HG02981 (cell line): Measurements from ENCODE around the gene PRTN3.

Experiments
- ATAC-seq: cut with Tn5 transposase; IDR thresholded peaks from one replicate; pipeline ENCODE4 v1.9.1; 2021; ENCODE audit warnings: mild to moderate bottlenecking, moderate library complexity; ENCODE audit not compliant: unreplicated experiment

PRTN3 gene, protein sequence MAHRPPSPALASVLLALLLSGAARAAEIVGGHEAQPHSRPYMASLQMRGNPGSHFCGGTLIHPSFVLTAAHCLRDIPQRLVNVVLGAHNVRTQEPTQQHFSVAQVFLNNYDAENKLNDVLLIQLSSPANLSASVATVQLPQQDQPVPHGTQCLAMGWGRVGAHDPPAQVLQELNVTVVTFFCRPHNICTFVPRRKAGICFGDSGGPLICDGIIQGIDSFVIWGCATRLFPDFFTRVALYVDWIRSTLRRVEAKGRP

DNA sequence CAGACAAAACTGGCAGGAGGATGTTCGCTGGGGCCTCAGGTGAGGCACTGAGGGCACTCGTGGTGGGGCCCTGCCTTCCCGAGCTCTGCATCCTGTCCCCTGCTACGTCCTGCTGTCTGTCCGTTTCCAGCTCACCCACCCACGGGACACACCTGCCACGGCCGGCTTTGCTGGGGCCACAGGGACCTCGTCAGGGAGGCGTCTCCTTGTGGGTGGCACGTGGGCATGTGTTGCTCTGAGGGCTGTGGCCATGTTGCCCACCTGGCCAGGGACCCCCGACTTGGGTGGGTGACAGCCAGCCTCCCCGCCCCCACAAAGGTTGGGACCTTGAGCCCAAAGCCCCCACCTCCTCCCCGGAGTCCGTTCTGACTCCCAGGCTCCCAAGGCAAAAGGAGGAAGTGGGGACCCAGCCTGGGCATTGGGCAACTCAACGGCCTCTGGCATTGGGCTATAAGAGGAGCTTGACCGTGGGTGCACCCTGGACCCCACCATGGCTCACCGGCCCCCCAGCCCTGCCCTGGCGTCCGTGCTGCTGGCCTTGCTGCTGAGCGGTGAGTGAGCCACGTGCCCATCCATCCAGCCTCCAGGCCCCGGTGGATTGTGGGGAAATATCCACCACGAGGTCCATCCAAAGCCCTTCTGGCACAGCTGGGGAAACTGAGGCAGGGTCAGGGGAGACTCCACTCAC lies at the start of gene PRTN3:
PRTN3 (plus strand) TSS at position 481 of the 688 bp plus-strand sequence; CDS start at position 491, 10 bp downstream.
- no peak for ATAC-seq

DNA sequence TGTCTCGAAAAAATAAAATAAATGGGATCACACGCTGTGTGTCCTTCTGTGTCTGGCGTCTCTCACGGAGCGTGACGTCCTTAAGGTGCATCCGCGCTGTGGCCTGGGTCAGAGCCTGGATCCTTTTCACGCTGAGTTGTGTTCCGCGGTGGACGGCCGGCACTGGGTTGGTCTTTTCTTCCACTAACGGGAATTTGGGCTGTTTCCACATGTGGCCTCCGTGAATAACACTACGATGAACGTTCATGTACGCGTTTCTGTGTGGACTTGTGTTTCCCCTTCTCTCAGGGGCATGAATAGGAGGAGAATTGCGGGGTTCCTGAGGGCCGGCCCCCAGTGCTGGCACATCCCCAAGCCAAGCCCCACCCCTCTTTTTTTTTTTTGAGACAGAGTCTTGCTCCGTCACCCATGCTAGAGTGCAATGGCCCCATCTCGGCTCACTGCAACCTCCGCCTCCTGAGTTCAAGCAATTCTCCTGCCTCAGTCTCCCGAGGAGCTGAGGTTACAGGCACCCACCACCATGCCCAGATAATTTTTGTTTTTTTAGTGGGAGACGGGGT lies 49.7 kb upstream of the PRTN3 start:
- no peak for ATAC-seq

DNA sequence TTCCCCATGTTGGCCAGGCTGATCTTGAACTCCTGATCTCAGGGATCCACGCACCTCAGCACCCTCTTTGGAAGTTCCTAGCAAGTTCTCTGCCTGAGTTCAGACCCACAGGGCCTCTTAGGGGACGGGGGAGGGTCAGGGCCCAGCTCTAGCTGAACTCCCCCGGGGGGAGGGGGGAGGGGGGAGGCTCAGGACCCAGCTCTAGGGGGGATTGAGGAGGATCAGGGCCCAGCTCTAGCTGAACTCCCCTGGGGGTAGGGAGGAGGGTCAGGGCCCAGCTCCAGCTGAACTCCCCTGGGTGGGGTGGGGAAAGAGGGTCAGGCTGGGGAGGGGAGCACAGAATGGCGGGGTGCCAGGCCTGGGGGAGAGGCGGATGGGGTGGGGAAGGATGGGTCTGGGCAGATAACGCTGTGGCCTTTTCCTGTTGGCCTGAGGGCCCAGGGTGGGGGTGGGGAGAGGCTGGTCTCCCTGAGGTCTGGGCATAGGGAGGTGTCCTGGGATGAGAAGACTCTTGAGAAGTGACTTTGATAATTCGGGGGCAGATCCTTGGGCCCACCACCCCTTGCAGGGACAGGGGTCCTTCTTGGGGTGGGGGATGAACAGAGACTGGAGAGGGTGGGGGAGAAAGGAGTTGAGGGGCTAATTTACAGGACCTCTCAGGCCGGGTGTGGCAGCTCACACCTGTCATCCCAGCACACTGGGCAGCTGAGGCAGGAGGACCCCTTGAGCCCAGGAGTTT lies 49.1 kb upstream of the PRTN3 start:
- no peak for ATAC-seq

DNA sequence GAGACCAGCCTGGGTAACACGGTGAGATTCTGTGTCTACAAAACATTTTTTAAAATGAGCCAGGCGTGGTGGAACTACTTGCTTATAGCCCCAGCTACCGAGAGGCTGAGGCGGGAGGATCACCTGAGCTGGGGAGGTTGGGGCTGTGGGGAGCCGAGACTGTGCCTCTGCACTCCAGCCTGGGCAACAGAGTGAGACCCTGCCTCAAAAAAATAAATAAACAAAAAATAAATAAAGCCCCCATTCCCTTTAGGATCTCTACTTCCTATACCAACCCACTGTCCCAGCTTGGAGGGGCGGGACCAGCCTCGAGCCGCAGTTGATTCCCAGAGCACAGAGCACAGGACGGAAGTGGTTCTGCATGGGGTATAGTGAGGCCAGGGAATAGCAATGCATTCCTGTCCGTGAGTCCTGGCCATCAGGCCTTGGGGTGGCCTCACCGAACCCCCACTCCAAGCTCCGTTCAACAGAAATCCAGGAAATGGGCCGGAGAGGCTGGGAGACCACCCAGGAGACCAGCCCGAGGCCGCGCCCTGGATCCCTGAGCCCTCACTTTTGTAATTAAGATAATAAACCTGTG lies 48.4 kb upstream of the PRTN3 start:
- no peak for ATAC-seq

DNA sequence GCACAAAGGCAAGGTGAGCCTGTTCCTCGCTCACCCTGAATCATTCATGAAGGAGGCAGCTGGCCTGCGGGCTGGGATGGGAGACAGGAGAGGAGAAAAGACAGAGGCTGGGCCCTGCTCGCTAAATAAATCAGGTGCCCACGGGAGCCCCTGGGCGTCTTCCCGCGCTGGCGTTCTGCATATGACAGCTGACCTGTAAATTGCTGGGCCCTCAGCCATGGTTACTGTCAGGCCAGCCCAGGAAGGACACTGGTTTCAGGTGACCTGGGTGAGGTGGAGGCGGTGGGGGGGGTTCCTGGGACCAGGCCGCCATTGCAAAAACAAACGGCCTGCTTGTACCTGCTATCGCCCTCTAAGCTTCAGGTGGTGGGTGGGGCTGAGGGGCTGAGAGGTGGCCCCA lies 47.0 kb upstream of the PRTN3 start:
- no peak for ATAC-seq

DNA sequence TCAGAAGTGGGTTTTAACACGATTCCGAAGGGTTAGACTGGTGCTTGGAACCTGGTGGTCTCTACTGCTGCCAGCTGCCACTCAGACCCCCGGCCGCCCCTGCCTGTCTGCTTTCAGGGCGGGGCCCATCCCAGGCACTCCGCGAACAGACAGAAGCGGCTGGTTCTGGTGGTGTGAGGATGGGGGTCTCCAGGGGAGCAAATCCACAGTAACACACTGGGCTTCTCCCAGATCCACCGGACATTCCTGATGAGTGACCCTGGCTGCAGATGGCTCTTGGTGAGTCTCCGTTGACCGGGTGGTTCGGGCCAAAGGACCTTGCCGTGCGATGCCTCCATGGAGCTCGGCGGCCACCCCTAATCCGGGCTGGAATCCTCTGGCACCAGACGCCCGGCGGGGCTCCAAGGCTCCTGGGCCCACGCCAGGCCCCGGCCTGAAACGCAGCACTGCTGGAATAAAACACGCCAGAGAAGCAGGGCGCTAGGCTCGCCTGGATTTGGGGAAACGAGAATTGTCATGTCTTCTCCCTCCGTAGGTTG lies 45.7 kb upstream of the PRTN3 start:
- ATAC-seq = no peak

DNA sequence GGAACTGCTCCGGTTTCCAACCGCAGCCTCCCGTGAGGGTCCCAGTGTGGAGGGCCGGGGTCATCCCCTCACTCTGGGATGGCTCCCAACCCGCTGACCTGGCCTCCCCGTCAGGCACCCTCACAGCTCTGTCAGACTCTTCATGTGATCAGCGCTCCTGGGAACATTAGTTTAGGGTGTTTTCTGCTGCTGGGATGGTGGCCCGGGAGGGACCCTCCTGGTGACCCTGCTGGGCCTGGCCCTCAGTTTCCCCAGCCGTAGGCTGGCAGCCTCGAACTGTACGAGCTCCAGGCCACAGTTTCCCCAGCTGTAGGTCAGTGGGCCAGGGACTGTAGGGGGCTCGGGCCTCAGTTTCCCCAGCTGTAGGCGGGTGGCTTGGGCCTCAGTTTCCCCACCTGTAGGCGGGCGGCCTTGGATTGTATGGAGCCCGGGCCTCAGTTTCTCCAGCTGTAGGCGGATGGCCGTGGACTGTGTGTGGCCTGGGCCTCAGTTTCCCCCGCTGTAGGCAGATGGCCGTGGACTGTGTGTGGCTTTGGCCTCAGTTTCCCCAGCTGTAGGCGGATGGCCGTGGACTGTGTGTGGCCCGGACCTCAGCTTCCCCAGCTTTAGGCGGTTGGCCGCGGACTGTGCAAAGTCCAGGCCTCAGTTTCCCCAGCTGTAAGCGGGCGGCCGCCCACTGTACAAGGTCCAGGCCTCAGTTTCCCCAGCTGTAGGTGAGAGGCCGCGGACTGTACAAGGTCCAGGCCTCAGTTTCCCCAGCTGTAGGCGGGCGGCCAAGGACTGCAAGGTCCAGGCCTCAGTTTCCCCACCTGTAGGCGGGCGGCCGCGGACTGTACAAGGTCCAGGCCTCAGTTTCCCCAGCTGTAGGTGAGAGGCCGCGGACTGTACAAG lies 44.9 kb upstream of the PRTN3 start:
- ATAC-seq = no peak

DNA sequence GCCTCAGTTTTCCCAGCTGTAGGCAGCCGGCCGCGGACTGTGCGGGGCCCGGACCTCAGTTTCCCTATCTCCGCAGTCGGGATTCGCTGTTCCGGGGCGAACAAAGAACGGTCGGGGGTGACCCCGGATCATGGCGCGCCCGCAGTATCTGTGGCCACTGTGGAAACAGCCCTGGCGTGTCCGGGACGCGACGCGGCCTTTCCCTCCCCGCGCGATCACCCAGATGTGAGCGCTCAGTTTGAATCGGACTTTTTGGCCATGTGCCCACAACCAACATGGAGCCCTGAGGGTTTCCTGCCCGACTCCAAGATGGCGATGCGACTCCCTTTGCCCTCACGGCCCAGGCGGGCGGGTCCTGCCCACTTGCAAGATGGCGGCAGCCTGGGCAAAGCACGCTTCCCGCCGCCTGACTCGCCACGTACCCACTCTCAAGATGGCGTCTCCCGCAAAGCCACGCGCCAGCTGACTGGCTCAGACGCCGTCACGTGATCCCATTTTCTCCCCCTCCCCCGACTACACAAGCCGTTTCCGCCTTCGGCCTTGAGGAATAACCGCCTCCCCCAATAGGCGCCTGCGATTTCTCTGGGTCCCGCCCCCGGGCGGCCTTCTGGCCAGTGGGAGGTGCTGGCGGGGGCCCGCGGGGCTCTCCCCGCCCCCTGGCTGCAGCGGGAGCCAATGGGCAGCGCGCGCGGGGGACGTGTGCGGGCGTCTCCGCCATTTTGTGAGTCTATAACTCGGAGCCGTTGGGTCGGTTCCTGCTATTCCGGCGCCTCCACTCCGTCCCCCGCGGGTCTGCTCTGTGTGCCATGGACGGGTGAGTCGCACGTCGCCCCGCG lies 43.9 kb upstream of the PRTN3 start, which contains the start of gene PTBP1:
PTBP1 (plus strand) TSS at position 761 of the 836 bp plus-strand sequence; CDS start at position 807, 46 bp downstream.
- ATAC-seq = peak; percentile 71

DNA sequence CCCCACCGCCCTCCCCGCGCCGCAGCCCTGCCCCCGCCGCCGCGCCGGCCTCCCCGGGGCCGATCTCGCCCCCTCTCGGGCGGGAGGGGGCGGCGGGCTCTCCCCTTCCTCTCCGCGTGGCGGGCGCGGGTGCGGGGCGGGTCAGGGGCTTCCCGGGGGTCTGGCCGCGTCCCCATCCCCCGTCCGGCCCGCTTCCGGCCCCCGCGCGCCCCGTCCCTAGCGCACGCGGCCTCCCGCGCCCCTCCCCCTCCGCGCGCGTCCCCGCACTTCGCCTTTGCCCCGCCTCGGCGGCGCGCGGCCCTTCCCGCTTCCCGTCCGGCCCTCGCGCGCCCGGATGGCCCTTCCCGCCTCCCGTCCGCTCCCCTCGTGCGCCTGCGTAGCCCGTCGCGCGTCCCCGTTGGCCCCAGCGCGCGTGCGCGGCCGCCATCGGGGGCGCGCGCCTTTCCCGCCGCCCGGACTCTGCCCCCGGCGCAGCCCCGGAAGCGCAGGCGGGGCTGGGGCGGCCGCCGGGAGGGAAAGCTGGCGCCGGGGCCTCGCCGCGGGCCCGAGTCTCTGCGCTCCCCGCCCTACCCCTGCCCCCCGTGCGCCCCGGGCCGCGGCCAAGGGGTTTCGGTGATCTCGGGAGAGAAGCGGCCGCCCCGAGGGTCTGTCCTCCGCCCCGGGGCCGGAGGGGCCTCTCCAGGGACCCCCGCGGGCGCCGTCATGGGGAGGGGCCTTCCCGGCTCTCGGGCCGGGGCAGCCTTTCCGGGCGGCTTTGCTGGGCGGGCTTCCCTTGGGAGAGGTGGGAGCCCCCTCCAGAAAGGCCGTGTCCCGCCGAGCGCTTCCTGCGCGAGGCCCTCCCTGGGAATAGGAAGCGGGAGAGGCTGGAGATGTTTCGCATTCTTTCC lies 43.0 kb upstream of the PRTN3 start:
- ATAC-seq = peak; percentile 36

DNA sequence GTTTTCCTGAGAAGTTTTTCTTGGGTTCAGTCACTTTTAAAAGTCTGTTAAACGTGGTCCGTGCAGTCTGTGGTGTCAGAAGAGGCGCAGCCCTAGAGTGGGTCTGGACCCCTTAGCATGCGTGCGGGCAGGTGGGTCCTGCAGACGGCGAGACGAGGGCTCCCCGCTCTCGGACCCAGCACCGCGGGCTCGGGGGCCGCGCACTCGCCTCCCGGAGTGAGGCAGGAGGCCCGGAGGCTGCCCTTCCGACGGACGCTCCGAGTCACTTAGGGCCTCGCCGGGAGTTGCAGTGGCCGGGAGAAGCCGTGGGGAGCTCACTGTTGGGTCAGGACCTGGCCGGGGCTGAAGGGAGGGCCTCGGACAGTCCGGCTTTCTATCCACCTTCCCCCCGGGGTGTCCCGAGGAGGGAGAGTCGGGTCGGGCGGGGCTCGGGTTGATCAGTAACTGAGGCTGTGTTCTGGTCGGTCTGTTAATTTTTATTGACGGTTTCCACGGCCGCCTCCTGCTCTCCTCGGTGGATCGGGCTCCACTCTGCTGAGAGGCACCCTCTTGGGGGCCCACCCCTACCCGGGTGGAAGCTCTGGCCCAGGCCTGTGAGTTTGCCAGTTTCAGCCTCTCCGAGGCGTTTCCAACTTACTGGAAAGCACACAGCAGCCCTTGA lies 42.3 kb upstream of the PRTN3 start:
- no peak for ATAC-seq

DNA sequence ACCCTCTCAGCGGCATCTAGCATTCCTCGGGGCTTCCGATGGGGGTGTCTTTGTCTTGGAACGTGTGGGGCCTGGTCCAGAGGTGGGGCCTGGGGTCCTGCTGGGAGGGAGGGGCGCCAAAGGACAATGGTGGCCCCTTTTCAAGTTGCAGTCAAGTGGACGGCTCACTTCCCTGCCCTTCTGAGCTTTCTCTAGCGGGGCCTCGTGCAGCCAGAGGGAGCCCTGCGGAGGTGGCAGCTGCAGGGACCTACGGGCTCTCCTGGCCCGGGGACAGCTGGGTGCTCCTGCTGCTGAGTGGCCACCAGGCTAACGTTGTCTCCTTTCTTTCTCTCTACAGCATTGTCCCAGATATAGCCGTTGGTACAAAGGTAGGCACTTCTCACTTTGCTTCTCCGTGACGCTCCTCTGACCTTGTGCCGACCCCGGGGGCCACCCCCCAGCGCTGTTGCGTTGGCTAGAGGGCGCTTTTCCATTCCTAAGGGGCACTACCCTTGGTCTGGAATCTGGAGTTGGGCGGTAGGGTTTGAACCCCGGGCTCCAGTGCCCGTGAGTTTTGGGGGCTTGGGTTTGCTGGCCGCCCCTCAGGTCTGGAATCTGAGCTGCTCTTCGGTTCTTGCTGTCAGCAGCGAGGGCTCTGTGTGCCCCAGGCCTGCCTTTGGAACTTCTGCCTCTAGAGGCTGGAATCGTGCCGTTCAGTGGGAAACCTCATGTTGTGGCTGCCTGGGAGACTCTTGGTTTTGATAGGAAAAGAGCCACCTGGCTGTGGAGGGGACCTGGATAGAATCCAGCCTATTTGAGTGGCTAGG lies 41.5 kb upstream of the PRTN3 start:
- no peak for ATAC-seq

DNA sequence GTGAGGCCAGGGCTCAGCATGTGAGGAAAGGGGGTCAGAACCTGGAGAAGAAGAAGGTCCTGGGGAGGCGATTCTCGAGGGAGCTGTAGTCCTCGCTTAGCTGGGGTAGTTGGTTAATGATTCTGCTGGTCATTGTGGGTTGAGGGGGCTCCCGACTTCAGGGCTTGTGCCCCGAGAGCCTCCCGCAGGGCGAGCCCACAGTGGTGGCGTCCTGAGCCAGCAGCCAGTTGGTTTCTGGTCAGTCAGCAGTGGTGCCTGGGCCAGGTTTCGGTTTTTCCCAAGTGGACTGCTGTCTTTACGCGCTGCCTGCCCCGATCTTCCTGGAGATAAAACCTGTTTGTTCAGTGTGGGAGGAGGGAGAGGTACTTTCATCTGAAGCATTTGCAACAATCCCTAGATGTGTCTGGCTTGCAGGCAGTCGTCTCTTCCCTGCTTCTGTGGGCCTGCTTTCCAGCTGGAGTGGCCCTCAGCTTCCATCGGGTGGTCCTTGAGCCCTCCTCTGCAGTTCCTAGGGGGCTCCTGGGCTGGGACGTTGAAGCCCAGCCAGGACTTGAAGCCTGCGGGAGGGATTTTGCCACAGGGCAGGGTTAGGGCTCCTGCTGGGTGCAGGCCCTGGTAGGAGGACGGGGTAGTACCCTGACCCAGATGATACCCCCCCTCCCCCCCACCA lies 40.3 kb upstream of the PRTN3 start:
- no peak for ATAC-seq

DNA sequence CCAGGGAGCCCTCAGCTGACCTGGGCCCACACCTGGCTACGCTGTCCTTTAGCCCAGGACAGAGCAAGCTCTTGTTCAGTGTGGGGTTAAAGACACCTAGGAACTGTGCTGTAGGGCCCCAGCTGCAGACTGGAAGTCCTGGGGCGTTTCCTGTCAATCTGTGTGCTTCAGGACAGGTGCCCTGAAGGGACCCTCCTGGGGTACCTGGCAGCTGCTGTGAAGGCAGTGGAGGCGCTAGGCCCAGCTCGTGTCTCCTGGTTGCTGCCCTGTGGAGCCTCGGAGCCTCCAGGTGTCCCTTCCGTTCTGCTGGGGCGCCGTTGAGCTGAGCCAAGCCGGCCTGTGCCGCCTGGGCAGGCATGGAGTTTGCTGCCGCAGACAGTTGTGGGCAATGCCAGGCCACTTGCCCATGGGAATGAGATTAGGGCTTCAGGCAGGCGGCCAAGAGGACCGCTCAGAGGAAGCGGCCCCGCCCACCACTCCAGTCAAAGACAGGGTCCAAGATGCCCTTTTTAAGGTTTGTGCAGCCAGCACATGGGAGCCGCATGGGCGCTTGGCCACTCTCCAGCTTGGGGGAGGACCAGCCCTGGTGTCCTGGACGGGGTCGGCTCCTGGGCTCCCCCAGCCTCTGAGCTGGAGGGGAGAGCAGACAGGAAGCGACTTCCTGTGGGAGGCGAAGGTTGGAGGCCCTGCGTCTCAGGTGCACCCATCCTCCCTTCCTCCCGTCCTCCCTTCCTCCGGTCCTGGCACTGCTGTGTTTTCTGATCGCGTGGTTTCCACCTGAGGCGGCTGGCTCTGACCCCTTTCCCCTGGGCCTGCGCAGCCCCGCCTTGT lies 39.6 kb upstream of the PRTN3 start:
- no peak for ATAC-seq

DNA sequence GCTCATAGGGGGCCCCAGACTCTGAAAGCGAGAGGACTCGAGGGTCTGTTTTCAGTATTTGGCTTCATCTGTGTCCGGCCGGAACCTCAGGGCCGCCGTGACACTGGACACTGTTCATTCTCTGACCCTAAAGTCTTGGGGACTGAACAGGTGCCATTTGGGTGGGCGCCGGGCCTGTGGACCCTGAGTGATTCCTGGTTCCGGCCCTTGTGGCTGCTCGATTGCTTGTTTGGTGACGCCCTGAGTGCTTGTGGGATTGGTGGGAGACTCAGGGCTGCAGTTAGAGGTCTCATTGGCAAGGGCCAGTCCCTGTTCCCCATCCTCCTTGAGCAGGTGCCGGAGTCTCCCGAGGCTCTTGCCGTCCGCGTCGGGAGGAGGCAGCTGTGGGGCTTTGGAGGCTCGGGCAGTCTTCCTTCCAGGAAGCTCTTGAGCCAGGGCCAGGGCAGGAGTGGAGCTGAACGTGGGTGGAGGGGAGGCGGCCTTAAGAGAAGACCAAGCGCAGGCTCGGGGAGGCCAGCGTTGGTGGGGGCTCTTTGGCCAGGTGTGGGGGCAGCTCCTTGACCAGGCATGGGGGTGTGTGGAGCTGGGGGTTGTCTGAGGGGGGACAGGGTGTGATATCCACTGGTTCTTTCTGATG lies 38.8 kb upstream of the PRTN3 start:
- ATAC-seq = no peak
